Breast epithelium (tissue), 3 donors: Measurements from ENCODE around the gene HSD17B3.

ENCODE experiments used
- CTCF ChIP-seq, 3 donors: fragments of 450-650 bp; IDR thresholded peaks; one replicate each; pipeline ENCODE4 v1.5.1; 2016 to 2017; ENCODE audit warnings: antibody characterized with exemption in 3 of 3, mild to moderate bottlenecking in 3 of 3, moderate library complexity in 3 of 3
- POLR2A ChIP-seq: fragments of 450-650 bp; IDR thresholded peaks from one replicate; pipeline ENCODE4 v1.6.1; 2016; ENCODE audit warnings: antibody characterized with exemption, mild to moderate bottlenecking, moderate library complexity
- POLR2AphosphoS5 ChIP-seq, 3 donors: sonication (generic); formaldehyde crosslinking; IDR thresholded peaks; one replicate each; pipeline ENCODE4 v1.6.1; 2017; ENCODE audit warnings: antibody characterized with exemption in 3 of 3

DNA sequence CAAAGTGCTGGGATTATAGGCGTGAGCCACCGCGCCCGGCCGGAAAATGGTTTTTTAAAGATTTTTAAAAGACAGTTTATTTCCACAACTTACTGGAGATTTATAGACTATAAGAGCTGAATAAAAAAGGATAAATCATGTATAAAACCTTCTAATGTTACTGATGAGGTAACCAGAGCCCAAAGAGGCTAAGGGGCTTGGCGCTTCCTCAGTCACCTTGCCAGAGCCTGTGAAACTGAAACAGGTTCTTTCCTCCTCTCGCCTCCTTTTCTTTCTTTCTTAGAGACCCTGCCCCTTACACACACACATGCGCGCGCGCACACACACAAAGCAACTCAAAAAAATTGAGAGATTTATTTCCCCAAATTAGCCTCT, 69.8 kb downstream of the HSD17B3 start:
- TF ChIP-seq CTCF (IDR thresholded peaks at IDR 0.05) (no peak), POLR2AphosphoS5 (IDR thresholded peaks at IDR 0.05) (no peak), POLR2A (no peak)
